Measurements from ENCODE around the gene SLC34A1.
A peak's percentile ranks its signal among the peaks of the same experiment; 100 is the strongest.

Gene SLC34A1

DNA sequence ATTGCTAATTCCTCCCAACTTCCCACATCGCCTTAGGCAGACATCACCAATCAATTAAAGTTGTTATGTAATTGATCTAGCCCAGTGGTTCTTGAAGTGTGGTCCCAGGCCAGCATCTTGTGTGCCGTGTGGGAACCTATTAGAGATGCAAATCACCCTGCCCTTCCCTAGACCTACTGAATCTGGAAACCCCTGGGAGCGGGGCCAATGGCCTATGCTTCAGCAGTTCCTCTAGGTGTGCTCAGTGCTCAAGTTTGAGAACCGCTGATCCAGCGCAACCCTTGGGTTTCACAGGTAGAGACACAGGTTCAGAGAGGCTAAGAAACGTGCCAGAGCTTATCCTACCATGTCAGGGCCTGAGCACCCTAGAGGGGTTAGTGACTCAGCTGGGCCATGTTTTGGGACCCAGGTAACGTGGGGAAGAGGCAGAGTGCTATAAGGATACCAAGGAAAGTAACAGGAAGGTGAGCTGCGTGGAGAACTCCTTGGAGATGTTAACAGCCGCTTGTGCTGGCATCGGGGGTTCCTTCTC, 4.4 kb downstream of the SLC34A1 start:
- DNase-seq (ENCODE audit: low spot score) = no peak

DNA sequence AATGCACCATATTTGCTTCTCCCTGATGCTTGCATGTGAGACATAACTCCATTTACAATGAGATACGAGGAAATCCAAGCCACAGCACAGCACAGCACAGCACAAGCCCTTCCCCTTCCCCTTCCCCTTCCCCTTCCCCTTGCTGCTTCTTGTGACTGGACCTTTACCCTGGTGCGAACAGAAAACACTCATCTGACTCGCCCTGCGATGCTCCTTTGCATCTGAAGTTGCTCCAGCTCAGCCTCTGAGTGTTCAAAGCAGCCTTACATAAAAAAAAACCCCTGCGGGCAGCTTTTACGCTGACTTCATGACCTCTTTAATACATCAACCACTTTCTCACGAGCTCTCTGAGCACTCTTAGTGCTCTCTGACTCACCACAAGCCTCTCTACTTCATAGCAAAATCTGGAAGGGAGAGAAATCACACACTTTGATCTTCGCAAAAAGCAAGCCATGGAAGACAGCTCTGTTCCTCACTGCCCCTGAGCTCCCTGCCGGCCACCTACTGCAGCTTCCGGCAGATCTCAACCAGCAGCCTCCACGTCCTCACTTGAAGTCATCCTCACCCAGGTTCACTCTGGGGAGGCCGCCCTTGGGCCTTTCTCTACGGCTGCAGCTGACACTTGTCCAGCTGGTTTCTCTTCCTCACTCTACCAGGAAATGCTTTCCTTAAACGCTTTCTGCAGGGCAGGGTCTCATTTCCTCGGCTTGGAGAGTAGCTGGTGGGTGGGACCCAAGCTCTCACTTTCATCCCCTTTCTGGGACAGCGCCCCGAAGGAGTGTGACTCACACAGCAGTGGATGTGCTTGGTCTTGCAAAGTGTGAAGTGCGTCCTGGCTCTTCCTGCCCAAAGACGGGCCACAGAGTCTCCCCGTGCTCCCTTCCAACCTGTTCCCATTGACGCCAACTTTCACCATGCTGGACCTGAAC, 5.3 kb downstream of the SLC34A1 start:
- peak; percentile 86 for DNase-seq (ENCODE audit: low spot score)

DNA sequence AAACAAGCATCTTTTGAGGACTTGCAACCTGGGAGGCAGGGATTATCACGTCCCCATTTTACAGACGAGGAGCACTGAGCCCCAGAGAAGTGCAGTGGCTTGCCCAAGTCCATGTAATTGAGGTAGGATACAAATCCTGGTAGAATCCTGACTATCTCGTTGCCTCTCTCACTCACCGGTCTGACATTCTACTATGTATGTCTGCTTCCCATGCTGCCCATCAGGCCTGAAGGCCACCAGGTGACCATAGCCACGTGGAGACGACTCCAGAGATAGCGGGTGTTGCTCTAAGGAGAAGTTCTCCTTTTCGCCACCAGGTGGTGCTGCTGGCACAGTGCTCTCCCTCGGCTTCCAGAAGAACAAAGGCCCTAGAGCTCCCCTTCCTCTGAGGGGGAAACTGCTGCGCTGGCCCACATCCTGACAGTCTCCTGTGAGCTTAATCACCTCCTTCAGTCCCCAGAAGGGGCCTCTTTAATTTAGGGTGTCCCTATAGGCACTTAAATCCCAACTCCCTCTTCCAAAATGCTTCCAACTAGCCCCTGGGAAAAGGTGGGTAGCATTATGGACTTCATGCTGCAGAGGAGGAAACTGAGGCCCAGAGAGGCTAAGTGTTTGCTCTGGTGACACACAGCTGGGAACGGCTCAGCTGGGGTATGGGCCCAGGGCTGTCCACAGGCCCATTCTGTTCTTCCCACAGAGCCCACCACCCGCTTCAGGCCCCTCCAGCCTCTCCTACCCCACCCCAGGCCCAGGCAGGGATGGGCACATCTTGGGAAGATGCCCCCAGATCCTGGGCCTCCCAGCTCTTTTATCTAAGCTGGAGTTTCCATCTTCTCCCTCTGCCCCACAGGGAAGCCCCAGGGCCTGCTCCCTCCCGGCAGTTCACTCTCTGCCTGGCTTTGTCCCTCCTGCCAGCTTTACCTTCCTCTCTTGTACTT, 6.4 kb downstream of the SLC34A1 start:
- DNase-seq (ENCODE audit: low spot score) = peak; percentile 91

DNA sequence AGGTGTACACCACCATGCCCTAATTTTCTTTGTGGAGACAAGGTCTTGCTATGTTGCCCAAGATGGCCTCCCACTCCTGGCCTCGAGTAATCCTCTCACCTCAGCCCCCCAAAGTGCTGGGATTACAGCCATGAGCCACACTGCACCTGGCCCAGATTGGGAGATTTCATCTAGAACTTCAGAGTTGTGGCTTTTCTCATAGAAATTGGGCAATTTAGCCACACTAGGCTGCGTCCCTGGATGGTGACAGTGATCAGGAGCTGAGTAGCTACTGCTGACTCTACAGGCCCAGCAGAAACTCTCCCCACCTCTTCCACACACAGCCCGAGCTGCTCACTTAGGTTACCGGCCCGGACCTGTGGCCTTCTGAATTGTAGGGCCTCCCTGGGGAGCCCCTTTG, 8.5 kb downstream of the SLC34A1 start:
- DNase-seq (ENCODE audit: low spot score) = no peak

DNA sequence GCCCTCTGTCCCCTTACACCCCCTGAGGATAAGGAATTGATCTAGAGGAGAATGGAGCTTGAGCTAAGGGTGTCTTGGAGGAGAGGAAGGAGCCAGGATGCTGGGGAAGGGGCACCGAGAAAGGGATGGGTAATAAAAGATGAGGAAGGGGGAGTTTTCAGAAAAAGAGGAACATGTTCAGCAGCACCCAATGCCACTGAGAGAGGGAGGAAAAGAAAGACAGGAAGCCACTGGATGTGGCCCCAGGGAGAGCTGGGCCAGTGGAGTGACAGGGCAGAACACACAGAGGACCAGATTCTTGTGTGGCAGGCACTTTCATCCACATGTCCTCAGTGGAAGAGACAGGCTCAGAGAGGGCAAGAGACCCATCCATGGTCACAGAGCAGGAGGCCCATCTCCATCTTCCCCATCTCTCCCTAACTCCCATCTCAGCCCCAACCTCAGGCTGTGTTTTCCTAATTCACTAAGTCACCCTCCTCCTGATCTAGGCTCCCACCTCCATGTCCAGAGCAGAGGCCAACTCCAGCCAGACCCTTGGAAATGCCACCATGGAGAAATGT, 9.1 kb downstream of the SLC34A1 start:
- DNase-seq (ENCODE audit: low spot score) = no peak

DNA sequence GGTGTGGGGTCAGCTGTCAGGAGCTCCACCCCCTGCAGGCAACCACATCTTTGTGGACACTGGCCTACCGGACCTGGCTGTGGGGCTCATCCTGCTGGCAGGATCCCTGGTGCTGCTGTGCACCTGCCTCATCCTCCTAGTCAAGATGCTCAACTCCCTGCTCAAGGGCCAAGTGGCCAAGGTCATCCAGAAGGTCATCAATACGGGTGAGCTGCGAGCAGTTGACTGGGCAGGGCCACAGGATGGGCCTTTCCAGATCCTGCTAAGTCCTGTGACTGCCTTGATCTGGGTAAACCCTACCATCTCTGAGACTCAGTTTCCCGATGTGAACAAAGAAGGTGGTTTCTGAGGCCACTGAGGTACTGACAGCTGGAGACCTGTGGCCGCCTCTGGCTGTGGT, 9.8 kb downstream of the SLC34A1 start:
- no peak for DNase-seq (ENCODE audit: low spot score)

DNA sequence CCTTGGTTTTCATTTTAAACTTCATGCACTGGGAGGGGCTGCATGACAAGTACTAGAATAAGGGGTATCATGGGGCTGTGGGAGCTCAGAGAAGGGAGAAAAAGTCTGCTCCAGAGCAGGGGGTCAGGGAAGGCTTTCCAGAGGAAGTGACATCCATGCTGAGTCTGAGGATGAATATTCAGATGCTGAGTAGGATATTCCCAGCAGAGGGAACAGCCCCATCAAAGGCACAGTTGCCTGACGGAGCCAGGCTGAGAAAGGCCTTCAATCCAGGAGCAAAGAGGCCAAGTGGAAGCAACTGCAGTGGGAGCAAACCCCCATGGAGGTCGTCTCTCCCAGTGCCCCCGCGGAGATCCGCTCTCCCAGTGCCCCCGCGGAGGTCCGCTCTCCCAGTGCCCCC, 11.8 kb downstream of the SLC34A1 start:
- DNase-seq (ENCODE audit: low spot score) = no peak

DNA sequence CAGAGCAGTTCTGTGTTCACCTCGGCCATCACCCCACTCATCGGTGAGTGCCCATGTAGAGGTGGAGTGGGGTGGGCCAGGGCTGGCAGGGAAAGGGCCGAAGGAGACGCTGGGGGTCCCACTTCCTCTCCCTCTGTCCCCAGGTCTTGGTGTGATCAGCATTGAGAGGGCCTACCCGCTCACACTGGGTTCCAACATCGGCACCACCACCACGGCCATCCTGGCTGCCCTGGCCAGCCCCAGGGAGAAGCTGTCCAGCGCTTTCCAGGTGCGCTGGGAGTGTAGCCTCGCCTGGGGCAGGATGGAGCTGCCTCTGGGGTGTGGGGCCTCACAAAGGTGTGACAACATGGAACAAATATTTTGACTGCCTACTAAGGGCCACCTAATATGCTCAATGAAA, 12.6 kb downstream of the SLC34A1 start:
- DNase-seq (ENCODE audit: low spot score) = no peak

DNA sequence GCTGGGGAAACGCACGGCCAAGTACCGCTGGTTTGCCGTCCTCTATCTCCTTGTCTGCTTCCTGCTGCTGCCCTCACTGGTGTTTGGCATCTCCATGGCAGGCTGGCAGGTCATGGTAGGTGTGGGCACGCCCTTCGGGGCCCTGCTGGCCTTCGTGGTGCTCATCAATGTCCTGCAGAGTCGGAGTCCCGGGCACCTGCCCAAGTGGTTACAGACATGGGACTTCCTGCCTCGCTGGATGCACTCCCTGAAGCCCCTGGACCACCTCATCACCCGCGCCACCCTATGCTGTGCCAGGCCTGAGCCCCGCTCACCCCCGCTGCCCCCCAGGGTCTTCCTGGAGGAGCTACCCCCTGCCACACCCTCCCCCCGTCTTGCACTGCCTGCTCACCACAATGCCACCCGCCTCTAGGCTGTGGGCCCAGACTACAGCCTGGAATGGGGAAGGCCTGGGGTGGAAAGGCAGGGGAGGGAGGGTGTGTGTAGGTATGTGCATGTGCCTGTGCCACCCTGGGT, 13.7 kb downstream of the SLC34A1 start:
- no peak for DNase-seq (ENCODE audit: low spot score)

DNA sequence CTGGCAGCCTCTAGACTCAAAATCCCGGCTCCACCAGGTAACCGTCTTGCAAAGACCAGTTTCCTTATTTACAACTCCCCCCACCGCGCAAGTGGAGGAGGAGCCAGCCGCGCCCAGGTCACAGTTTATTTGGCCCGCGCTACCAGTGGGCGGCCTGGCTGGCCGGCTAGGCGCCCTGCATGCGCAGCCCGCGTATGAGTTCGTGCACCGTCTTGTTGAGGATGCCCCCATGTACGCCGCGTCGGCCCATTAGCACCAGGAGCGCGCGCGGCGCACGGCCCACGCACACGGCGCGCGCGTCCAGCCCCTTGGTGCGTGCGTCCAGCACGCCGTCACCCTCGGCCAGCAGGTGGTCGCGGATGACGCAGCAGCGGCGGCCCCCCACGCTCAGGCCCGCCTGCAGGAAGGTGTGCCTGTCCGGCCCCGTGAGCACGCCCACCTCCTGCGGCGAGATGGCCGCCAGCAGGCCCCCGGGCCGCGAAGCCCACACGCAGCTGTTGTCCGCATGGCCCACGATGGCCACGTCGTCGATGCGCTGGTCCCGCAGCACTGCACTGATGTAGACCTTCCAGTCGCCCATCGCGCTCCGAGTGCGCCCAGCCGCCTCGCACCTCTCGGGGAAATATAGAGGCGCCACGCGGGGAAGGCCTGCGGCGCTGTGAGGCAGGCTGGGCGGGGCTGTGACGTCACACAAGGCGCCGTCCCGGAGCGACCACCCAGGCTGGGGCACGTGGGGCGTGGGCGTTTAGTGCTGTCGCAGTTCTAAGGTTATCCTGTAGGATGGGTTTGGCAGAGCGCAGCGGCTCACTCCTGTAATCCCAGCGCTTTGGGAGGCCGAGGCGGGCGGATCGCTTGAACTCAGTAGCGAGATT, 16.0 kb downstream of the SLC34A1 start, which contains the start of gene PFN3:
Gene PFN3 (minus strand): TSS at position 665 of the 872 bp plus-strand sequence. CDS start 85 bp downstream, at position 580.
- no peak for DNase-seq (ENCODE audit: low spot score)

DNA sequence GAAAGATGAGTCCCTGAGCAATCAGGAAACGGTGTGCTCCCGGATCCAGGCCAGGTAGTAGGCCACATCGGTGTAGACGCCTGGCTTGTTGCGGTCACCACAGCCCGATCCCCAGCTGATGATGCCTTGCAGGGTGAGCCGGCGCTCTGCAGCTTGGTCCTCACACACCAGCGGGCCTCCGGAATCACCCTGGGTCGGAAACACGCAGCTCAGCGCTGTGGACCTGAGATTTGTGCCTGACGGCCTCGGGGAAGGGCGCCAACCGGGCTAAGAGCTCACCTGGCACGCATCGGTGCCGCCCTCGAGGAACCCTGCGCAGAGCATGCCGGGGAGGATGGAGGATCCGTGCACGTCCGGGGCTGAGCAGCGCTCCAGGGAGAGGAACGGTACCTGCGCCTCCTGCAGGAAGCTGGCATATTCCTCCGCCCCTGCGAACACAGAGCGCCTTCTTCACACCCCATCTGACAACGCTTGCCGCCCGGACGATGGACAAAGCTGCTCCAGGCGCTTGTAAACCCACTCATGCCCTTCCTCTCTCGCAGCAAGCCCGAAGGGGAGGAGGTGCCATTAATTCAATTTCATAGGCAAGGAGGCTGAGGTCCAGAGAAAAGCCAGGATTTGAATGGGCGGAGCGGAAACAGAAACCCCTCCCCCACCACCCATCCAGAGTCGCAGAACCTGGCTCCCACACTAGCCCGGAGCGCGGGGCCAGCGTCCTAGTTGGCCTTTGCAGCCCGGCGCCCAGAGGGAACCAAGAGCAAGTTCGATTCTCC, 18.2 kb downstream of the SLC34A1 start:
- peak; percentile 65 for DNase-seq (ENCODE audit: low spot score)

DNA sequence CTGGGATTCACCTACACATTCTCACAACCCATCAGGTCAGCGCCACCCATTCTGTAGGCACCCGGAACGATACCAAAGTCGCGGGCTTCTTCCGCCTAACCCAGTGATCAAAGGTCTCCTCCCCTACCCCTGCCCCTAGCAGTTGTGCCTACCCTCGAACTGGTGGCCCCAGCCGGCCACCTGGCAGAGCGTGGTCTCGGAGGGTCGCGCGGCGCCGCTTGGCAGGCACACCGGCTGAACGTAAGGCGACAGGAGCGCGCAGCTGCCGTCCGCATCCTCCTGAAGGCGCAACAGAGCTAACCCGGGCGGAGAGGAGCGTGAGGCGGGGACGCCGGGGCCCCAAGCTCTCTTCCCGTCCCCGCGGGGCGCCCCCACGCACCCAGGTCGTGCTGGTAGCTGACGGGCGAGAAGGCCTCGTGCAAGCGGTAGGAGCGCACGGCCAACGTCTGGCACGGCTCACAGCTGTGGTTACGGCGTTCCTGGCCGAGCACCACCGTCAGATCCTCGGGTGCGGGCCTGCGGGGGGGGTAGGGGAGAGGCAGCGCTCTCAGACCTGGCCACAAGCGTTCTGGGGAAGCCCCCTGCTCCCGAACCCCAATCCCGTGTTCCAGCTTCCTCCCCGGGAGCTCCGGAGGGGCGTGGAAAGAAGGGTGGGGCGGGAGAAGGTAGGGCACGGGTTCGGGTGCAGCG, 19.0 kb downstream of the SLC34A1 start:
- peak; percentile 64 for DNase-seq (ENCODE audit: low spot score)

DNA sequence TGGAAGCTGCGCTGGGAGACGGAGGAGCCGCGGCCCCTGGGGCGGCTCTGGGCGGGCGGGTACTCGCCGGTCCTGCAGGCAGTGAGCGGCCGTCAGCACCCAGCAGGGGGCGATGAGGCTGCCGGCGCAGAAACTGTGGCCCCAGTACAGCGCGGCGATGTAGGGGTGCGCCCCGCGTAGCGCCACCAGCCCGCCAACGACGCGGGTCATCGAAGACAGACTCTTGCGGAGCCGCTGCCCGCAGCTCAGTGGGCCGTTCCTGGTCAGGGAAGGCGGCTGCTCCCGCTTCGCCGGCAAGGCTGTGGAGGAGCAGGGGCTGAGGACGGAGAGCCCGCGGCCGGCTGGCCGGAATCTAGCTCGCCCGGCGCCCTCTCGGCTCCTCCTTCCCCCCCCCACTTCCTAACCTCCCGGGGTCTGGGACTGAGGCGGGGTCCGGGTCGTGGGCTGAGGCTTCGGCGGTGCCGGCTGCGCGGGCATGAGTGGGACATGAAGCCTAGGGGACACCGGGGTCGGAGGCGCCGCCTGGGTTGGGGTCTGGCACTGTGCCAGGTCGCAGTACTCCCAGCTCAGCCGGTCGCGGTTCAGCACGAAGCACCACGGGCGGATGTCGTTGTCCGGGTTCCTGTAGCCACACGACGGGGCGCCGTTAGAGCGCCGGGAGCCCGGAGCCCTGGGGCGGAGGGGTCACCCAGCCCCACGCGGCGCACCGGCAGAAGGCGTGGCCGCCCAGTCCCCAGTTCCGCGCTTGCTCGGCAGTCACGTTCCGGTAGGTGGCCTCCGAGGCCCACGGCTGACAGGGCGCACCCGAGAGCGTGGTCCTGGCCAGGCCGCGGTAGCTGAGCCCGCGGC, 19.8 kb downstream of the SLC34A1 start:
- peak; percentile 95 for DNase-seq (ENCODE audit: low spot score)

DNA sequence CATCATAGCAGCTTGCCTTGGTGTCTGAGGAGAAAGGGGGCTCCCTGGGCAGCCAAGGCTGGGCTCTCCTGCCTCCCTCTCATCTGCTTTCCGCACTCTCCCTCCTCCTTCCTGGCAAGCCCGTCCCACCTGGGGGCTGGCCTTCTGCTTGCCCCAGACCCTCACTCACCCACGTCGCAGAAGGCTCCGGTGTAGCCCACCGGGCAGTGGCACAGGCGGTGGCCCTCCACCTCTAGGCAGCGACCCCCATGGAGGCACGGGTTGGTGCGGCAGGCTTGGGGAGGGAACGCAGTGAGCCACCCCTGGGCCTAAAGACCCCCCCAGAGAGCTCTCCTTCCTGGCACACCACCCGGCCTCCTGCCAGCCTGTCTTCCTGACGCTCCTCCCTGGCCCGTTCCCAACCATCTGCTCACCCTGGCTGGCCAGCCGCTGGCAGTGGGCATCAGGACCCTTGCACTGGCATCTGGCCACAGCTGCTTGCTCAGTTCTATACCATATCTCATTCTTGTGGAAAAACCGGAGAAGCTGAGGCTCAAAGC, 20.5 kb downstream of the SLC34A1 start:
- no peak for DNase-seq (ENCODE audit: low spot score)

DNA sequence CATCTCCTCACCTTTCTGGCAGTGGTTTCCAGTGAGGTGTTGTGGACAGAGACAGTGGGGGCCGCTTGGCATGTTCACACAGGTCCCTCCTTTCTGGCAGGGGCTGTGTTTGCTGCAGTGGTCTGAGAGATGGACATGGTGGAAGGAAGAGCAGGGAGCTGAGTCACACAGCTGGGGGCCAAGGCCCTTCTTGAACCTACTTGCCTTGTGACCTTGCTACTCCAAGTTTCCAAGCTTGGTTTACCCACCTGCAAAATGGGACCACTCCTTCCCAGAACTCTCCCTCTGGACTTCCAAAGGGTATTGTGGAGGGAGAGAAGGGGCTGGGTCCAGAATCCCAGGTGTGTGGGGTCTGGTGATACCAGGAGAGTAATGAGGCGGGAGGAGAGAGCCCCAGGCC, 21.1 kb downstream of the SLC34A1 start:
- no peak for DNase-seq (ENCODE audit: low spot score)

DNA sequence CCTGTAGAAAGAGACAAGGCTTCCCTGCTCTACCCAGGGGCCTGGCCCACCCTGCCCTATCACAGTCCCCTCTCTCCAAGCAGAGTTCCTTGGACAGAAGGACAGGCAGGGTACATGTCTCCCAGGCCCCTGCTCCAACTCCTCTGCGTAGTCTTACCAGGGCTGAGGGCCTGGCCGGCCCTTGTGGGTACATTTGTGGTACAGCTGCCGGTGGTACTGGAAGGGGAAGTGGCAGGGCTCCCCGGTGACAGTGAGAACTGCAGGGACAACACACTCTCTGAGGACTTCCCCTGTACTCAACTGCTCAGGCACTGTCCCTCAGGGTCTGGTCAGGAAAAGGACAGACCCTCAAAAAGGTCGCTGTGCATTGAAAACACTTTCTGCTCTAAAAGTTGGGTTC, 21.6 kb downstream of the SLC34A1 start:
- no peak for DNase-seq (ENCODE audit: low spot score)

DNA sequence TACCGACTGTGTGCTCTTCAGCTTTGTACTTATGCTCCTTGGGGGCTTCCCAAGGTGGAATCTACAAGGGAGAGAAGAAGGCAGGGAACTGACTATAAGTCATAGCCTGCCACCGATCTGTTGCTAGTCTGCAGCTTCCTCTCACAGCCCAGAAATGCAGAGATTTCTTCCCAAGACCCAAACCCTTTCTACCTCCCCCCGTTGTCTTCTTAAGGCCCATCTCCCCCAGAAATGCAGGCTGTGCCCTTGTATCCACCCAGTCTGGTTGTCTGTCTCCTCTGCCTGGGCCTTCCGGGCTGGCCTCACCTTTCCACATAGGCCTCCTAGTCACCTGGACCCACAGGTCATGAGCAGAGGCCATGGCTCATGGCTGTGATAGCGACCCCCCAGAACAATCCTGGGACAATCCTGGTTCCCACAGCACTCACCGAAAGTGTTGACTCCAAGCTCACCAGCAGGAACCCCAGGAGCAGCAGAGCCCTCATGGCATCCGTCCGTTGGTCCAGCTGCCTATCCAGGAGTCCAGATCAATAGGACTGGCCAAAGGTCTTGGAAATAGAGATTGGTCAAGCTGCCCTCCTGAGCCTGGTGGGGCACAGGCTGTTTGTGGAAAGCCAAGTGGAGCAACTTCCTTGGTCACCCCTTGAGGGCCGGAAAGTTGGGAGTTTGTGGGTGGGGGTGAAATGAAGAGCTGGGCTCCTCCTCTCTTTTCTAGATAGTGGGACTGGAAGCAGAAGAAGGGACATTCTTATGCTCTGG, 25.0 kb downstream of the SLC34A1 start, which contains the start of gene F12:
Gene F12 (minus strand): TSS at position 522 of the 759 bp plus-strand sequence. CDS start 37 bp downstream, at position 485.
- no peak for DNase-seq (ENCODE audit: low spot score)
